Glomerular endothelial cell (primary cell): Measurements from ENCODE around the gene ZBTB2. TPM values are rescaled to one million over a fixed set of nuclear protein-coding genes. Genes with fewer than 3 reads are reported as not detected.
"Not testable (repeated sequence)": the region's sequence is repeated elsewhere in the genome, so short reads cannot be mapped to it uniquely, and the experiment has no call there.

Source experiments
- DNase-seq: peaks from one replicate; pipeline ENCODE4 v3.0.0-alpha.2; 2011; ENCODE audit warnings: low read depth, low spot score; ENCODE audit errors: extremely low read depth
- total RNA-seq: library from RNA; depleted of rRNA; stranded (reverse); fragments of >200 nt; gene quantifications from 2 replicates; pipeline ENCODE4 v1.2.3, GENCODE V29; 2015

The ZBTB2 gene
- total RNA-seq, 1 donor from 2014 or later: 6.9 TPM

GRCh38 chr6:151338651-151339200 lies 52.6 kb downstream of the ZBTB2 start:
- no peak for DNase-seq

- DNase-seq: no peak
Measured at GRCh38 chr6:151335930-151336329, 55.4 kb downstream of the ZBTB2 start.

DNA sequence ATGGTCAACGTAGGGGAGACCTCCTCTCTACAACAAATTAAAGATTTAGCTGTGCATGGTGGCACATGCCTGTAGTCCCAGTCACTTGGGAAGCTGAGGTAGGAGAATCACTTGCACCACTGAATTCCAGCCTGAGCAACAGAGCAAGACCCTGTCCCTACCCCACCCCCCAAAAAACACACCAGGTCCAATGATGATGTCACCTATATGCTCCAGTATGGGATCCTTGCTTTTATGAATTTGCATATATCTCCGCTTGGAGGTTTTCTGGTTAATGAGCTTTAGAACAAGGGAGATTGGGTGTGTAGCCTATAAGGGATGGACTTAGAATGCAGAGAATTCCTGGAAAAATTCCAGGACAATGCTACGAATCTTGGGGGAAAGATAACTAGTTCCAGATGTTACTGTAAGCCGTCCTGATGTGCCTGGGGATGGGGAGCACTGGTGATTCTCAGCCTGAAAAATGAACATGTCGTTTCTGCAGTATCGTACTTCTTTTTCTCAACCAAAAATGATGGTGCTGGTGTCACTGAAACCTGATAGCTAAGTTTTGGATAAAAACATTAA lies 61.1 kb downstream of the ZBTB2 start:
- DNase-seq: no peak

DNA sequence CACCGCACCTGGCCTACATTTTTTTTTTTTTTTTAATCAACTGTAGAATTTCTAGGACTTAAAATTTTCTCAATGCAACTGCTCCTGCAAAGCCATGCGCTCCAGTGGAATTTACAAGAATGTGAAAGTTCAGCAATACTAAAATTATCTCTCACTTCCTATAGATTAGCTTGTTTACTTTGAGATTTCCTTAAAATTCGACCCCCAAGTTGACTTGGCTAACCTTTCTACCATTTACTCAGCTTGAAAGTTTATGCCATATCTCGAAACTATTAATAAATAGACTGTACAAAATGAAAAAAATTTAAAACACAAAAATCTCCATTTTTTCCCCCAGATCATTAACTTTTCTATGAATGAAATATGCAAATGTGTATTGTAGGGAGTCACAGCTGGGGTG lies 64.3 kb downstream of the ZBTB2 start:
- no peak for DNase-seq

- no peak for DNase-seq
Measured at GRCh38 chr6:151326116-151326825, 65.1 kb downstream of the ZBTB2 start.

DNA sequence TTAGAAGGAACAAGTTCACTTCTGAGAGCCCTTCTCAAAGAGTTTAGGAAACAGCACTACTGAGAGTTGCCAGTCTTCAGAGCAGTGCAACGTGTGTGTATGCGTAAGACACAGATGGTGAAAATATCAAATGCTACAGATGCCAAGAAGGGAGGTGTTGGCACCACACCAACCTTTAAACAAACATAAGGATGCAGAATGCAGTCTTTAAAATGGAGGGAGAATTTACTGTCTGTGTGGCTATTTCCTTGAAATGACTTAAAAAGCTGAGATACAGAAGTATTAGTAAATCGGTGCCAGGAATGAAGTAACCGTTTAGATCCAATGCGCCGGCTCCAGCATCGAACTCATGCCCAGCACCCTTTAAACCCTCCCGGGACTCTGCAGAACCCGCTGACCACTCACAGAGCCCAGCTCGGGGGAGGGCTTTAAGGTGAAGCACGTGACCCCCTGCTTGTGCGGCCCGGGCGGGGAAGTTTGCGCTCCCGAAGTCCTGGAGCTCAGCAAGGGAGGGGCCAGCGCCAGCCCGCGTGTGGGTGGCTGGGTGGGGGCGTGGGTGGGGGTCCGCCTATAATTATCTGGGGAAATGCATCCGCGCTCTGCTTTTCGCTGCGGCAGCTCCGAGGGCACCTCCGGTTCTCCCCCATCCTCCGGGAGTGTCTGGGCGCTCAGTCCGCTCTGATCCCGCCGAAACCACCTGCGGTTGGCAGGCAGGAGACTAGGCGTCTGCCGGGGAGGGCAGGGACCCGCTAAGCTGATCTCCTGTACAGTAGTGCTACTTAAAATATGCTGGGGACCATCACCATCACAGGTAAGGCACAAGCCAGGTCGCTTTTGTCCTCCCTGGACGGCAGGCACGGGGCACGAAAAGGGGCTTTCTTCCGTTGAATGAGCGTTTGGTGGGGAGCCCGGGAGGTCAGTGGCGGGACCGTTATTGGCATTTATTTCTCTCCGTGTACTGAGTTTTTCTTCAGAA lies 66.0 kb downstream of the ZBTB2 start:
- DNase-seq: no peak

DNA sequence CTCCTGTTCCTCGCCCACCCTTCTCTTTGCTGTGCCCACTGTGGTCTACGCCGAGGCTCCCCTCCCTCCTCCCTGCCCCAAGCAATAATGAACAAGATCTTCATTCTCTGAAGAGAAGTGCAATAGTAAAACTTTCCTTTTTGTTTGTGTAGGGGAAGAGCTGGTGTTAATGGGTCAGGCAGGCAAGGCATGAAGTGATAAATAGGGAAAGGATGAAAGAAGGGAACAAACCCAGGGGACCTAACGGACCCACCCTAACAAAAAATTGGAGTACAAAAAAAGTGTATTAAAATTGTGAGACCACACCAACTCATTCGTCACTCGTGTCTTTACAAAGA lies 66.9 kb downstream of the ZBTB2 start:
- no peak for DNase-seq

DNA sequence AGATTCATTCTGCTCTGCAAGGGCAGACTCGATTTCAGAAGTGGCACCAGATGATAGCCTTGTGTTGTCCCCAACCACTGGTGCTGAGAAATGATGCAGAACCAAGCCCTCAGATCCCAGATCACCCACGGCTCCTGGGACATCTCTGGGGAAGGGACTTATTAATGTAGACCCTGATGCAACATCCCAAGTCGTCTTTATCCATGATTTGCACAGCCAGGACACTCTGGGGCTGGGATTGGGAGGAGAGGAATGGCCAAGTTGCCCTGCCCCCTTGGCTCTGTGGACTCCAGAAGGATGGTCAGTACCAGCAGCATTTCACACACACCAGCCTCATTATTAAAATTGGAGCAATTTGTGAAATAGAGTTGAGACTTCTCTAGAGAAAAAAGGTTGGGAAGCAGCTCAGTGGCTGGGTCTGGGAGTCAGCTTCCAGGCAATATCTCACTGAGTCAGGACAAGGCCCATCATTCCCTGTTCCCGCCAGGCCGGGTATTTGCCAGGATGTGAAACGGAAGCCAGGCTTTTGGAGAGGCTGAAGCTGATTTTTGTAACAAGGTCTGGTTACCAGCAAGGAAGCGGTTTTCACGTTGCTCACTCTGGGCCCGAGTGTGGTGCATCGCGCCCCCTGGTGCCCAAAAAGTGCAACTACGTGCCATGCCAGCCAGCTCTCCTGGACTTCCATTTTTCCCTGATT lies 67.4 kb downstream of the ZBTB2 start:
- peak; percentile 68 for DNase-seq

GRCh38 chr6:151322570-151322969 lies 68.8 kb downstream of the ZBTB2 start:
- no peak for DNase-seq

- DNase-seq: no peak
Measured at GRCh38 chr6:151321438-151321837, 69.9 kb downstream of the ZBTB2 start.

- no peak for DNase-seq
Measured at GRCh38 chr6:151320140-151320539, 71.2 kb downstream of the ZBTB2 start.

GRCh38 chr6:151317995-151318365 lies 73.4 kb downstream of the ZBTB2 start:
- no peak for DNase-seq

DNA sequence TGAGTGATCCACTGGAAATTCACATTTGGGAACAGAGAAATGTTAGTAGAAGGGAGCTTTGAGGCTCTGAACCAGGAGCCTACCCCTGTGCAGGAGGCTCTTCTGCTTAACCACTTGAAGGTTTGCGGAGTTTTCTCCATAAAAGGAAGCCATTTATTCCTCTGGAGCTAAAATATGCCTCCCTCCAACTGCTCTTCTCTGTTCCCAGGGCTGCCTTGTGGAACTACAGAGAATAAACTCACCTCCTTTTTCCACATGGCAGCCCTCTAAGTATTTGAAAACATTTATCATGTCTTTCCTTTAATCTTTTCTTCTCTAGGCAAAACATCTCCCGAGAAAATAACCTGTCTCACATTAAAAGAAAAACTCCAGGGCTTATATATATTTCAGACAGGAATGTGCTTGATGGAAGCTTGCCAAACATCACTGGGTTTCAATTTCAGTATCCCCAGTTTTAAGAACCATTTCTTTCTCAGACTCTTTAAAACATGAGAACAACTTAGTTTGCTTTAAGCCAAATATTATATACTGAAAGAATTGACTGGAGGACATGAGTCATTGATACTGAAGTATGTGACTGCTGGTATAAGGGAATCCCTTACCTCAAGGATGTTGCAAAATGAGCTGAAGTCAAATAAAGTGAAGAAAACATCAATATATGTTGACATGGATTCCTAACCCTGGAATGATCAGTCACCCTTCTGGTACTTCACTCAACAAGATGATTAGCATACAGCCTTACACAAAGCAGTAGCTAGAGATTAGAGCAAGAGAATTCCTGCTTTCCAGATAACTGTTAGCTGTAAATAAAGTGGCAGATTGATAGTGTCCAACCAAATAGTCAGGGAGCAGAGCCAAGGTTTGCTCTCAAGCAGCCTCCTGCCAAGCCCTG lies 74.0 kb downstream of the ZBTB2 start:
- no peak for DNase-seq

- not testable (repeated sequence) for DNase-seq
Measured at GRCh38 chr6:151315661-151316060, 75.7 kb downstream of the ZBTB2 start.

Other genes starting within 250 kb of the ZBTB2 start
- gene AKAP12, start 151.6 kb downstream of the ZBTB2 start, total RNA-seq: 404 and 411 TPM in 2 replicates
- 18.2 and 34.1 TPM in 2 replicates for gene RMND1, start 60.6 kb upstream of the ZBTB2 start, total RNA-seq
- gene CCDC170, start 102.5 kb upstream of the ZBTB2 start, total RNA-seq: under 0.01 and 0.10 TPM in 2 replicates